ENCODE results near the gene NUMB.
"Not testable (repeated sequence)": the region's sequence is repeated elsewhere in the genome, so short reads cannot be mapped to it uniquely, and the experiment has no call there.

The NUMB gene

DNA sequence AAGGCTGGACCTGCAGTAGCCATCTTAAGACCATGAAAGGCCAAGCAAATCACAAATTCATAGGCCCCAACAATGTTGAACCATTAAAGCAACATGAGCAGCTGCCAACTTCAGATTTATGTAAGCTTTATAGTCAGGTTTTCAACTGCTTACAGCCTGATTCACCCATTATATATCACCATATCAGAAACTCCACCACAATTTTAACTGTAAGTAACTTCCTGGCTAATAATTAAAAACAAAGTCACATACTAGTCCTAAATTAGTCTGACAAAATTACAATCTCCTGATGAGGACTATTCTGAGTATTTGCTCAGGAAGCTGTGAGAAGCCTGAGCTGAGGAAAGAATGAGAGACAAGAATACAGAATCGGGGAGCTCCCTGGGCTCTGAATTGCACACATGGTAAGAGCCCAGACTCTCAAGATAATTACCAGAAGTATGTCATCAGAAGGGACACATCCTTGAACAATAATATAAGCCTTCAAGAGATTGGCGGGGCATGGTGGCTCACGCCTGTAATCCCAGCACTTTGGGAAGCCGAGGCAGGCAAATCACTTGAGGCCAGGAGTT lies 55.1 kb downstream of the NUMB start:
- no peak for FAIRE-seq

DNA sequence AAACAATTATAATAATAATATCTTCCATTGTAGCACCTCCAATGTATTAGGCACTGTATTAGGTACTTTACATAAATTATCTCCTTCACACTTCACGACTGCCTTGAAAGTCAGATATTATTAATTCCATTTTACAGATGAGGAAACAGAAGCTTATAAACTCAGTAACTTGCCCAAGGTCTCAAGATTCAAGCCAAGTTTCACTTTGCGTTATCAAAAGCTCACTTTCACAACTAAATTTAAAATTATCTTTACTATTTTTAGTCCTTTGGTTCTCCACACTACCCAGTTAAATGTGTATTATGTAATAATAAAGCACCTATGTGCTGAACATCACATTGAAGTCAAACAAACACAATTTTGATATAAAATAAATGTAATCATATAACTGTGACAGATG lies 55.8 kb downstream of the NUMB start:
- no peak for FAIRE-seq

DNA sequence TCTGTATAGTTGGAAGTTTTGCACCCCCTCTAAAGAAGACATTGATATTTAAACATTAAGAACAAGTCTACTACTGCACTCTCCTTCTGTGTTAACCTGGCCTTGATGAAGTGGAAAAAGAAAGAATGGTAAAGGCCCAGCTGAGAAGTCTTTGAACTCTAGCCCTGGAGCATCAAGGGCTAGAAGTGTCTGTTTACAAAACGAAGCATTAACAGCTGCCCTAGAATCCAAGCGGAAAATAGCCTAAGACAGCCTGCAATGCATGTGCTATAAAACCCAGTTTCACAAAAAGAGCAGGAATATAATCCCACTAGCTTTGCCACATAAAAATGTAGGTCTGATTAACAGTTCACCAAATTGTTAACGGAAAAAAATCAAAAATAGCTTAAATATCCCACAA lies 60.5 kb downstream of the NUMB start:
- FAIRE-seq: peak; percentile 17

DNA sequence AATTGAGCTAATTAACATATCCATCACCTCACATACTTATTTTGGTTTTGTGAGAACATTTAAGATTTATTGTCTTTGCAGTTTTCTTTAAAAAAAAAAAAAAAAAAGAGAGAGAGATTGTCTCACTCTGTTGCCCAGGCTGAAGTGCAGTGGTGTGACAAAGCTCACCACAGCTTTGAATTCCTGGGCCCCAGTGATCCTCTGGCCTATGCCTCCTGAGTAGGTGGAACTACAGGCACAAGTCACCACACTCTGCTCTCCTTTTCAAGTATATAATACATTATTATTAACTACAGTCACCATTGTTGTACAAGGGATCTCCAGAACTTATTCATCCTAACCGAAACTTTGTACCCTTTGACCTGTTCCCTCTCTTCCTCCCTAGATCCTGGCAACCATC lies 64.0 kb downstream of the NUMB start:
- FAIRE-seq: no peak

DNA sequence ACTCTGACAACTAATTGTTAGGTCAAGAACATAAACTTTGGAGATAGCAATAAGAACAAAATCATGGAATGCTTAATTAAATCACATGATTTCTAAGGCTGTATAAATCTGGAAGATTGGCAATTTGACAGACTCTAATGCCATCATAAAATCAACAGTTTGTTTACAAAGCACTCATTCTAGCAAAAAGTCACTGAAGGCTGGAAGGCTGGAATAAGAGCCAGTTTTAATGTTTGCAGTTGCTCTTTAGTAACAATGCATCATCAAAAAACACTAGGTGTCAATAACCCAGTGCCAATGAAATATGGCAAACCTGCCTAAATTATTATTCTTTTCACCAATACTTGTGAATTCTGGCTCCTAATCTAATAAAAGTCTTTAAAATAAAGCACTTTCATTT lies 65.0 kb downstream of the NUMB start:
- peak; percentile 76 for FAIRE-seq

DNA sequence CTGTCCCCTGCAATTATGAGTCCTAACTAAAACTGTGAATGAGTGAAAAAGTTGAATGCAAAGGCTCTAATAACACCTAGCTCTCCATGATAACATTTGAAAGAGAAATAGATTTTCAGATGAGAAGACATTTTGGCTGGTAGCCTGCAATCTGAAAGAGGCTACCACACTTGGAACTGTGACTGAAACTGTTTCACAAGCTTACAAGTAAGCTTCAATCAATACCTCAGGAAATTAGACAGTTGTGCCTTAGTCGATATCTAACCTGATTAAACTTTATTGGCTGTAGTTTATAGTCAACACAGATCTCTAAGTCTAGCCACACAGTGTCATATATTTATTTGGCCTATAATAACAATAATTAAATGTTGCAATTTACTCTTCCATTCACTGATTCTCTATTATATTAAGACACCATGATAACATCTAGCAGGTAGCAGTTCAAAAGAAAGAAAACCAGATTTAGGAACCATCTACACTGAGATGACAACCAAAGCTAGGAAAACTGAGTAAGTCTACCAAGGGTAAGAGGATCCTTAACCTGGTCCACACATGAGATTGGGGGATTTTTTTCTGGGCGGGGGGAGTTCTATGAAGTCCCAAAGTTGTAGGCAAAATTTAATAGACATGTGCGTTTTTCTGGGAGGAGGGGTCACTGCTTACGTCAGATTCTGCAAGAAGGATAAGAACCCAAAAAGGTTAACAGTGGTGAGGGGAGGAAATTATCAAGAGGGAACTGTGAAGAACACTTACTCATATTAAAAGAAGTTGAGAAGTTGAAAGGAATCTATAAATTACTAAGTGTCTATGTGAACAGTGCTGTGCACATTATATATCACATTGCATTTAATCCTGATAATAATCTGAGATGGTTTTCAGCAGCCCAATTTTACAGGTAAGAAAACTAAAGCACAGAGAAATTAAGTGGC lies 65.8 kb downstream of the NUMB start:
- no peak for FAIRE-seq

DNA sequence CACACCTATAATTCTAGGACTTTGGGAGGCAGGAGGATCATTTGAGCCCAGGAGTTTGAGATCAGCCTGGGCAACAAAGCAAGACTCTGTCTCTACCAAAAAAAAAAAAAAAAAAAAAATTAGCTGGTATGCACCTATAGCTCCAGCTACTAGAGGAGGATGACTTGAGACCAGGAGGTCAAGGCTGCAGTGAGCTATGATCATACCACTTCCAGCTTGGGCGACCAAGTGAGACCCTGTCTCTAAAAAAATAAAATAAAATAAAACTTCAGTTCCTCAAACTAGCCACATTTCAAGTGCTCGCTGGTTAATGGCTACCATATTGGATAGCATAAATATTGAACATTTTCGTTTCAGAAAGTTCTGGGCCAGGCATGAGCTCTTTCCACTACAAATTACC lies 70.5 kb downstream of the NUMB start:
- FAIRE-seq: not testable (repeated sequence)

DNA sequence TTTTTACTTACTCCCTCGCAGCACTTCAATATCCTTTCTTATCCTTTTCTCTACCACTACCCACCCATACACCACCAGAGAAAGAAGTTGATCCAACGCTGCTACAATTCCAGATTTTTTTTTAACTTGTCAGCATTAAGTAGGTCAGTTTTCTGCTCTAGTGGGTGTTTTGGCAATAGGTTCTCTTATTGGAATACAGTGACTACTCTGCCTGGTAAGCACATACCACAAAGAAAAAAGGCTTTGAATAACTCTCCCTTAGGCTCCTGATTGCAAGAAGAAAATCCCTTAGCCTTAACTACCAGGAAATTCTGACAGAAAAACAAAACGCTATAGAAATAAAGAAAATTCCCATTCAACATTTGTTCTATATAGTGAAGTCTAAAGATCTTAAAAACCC lies 72.0 kb downstream of the NUMB start:
- no peak for FAIRE-seq

DNA sequence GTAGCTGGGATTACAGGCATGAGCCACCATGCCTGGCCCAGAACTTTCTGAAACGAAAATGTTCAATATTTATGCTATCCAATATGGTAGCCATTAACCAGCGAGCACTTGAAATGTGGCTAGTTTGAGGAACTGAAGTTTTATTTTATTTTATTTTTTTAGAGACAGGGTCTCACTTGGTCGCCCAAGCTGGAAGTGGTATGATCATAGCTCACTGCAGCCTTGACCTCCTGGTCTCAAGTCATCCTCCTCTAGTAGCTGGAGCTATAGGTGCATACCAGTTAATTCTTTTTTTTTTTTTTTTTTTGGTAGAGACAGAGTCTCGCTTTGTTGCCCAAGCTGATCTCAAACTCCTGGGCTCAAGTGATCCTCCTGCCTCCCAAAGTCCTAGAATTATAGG lies 73.3 kb downstream of the NUMB start:
- FAIRE-seq: not testable (repeated sequence)

DNA sequence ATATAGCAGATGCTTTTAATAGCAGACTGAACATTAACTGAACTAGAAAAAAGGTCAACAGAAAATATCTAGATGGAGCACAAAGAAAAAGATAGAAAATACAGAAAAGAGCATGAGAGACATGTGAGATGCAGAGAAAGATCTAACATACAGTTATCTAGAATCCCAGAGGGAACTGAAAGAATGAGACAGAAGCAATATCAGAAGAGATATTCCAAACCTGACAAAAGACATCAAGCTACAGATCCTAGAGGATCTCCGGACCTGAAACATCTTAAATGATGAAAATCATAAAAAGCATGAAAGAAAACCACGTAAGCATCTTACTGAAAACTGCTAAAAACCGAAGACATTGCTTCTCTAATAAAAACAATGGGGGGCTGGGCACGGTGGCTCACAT lies 75.0 kb downstream of the NUMB start:
- FAIRE-seq: no peak

DNA sequence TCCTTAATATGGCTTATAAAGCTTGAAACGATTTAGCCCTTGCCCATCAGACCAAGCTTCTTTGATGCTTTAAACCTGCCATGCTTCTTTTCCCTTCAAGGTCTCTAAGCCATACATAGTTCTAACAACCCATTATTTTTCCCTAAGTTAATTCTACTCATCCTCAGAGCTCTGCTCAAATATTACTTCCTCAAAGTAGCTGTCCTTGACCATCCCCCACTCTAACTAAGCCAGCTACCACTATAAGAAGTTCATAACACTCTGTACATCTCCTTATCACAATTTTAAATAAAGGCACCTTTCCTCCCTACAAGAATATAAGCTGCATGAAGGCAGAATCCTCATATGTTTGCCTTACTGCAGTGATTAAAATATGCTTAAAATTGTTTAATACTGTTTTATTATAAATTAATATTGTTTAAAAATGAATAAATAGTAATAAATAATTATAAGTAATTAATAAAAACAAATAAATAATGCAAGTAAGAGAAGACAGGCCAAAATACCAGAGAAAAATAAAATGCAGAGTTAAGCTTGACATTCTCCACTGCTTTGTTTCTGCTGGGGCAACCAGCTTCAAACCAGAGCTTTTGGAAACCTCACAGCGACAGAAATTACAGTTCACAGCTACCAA lies 76.8 kb downstream of the NUMB start:
- FAIRE-seq: no peak

DNA sequence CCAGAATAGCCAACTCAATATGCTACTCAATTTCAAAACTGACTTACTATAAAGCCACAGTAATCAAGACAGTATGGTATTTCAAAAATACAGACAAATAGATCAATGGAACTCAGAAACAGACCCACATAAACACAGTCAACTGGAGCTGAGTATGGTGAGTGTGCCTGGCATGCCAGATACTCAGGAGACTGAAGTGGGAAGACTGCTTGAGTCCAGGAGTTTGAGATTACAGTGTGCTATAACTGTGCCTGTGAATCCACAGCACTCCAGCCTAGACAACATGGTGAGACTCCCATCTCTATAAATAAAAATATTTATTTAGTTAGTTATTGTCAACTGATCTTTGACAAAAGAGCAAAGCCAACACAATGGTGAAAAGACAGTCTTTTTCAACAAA lies 81.8 kb downstream of the NUMB start:
- FAIRE-seq: no peak

DNA sequence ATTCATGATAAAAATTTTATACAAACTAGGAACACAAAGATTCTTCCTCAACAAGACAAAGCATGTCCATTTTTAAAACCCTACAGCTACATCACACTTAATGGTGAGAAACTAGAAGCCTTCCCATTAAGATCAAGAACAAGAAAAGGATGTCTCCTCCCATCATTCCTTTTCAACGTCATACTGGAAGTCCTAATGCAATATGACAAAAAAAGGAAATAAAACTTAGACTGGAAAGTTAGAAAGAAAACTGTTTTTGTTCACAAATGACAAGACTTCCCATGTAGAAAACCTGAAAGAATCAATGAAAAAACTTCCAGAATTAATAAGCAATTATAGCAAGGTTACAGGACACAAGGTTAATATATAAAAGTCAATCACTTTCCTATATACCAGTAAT lies 82.5 kb downstream of the NUMB start:
- no peak for FAIRE-seq

DNA sequence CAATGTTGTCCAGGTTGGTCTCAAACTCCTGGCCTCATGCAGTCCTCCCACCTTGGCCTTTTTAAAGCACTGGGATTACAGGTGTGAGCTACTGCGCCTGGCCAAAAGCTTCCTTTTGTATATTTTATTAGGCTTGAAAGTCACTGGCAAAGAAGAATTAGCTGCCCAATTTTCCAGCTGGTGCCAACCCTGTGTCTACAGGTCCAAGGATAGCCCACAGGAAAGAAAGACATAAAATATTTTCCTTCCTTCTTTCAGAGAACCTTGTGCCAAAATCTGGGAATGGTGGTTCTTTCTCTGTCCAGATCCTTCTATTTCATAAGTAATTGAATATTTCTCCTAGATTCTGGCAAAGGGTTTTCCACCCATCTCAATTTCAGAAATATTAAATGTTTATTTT lies 84.1 kb downstream of the NUMB start:
- FAIRE-seq: no peak

DNA sequence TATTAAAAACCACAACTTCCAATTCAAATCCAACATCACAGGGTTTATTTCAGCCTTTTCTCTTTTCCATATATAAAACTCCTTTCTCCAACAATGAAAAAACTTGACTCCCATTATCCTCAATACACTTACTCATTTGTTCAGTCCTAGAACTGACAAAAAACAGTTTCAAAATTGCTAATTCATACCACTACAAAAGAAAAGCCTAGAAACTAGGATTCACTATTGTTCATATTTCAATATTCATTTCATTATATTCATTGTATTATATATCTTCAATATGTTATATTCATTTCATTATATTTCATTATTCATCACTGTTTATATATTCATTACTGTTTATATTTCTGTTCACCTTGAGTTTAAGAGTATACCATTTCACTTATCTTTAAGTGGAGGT lies 85.8 kb downstream of the NUMB start:
- peak; percentile 91 for FAIRE-seq

DNA sequence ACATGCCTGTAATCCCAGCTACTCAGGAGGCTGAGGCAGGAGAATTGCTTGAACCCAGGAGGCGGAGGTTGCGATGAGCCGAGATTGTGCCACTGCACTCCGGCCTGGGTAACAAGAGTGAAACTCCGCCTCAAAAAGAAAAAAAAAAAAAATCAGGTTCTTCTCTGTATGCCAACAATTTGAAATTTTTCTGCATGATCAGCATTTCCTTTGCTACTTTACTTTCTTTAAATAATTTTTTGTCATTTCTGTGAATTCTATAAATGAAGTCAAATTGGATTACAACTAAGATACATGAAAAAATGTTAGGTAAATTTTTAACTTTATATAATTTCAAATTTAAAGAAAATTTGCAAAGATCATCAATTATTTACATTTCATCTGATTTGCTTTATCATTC lies 87.8 kb downstream of the NUMB start:
- no peak for FAIRE-seq

DNA sequence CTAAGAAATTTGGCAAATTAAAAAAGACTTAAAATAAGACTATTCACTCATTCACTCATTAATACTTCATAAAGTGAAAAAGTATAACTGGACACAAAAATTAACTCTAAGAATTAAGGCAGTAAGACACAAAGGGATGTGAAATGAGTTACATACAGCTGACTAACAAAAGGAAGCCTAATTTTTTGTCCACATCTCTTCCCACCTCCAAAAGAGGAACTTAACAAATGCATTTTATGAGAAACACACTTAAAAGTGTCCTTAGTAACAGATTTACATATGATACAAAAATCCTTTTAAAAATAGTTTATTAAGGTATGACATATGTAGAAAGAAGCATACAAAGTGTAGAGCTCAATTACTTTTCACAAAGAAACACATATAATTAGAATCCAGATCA lies 88.9 kb downstream of the NUMB start:
- peak; percentile 13 for FAIRE-seq

DNA sequence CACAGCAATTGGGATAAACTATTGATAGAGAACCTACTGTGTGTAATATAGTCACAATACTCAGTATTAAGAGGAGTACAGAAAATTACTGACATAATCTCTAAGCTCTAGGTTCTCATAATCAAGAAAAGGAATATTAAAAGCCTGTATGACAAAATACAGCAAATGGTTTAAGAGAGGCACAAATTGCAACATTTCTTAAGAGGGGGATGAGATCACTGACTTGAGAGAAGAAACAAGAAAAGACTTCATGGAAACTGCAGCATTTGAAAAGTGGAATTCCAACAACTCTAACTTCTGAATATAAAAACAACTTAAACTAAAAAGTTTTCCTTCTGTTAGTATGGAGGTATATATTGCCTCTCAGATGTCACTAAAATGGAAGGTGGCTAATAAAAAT lies 89.7 kb downstream of the NUMB start:
- no peak for FAIRE-seq

DNA sequence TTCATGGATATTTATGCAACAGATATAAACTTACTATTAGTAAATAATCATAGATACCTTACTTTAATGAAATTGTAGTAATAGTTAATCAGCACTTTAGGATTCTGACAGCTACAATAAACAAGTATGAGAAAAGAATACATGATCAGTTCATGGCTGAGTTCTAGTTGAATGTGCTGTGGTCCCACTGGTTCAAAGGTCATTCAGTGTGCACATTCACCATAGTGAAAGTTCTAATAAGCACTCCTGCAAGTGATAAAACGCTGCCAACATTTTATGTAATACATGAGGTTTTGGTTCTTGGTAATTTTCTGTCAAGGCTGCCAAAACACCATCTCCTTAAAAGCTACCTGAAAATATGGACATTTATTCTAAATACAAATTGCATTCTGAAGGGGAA lies 92.6 kb downstream of the NUMB start:
- no peak for FAIRE-seq

DNA sequence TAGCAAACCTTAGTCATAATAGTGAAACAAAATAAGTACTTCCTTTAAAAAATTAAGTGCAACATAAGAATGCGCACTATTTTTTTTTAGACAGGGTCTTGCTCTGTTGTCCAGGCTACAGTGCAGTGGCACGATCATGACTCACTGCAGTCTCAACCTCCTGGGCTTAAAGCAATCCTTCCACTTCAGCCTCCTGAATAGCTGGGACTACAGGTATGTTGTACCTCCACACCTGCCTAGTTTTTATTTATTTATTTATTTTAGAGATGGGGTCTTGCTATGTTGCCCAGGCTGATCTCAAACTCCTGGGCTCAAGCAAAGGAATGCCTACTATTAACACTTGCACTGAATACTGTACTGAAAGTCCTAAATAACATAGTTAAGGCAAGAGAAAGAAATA lies 93.8 kb downstream of the NUMB start:
- FAIRE-seq: no peak

DNA sequence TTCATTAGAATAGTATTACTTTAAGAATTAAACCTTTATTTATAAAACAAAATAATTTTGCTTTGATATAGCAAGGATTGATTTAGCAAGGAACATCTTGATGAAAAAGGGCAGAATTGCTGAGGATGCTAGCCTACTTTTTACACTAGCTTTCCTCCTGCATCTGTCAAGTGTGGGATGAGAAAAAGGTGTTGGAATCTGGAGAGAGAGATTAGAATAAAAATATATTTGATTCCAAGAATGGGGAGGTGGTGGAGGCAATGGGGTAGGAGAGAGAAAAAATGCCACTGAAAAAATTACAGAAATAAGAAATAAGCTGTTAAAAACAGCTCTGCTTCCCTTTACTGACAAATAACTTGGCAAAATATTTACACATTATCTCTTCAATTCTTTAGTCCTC lies 98.9 kb downstream of the NUMB start:
- no peak for FAIRE-seq

DNA sequence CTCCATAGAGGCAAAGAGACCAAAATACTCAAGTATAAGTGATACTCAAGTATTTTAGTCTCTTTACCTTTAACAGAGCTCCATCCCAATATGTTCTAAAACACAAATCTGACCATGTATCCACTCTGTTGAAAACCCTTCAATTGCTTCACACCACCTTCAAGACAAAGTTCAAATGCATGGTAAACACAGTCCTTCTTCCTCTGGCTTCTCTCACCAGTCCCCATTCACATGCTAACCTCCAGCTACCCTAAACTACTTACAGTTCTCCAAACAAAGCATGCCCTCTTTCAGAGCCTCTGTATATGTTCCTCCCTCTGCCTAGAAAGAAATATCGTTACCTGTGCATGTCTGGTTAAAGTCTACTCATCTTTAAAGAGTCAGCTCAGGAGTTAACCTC lies 100.2 kb downstream of the NUMB start:
- FAIRE-seq: no peak

DNA sequence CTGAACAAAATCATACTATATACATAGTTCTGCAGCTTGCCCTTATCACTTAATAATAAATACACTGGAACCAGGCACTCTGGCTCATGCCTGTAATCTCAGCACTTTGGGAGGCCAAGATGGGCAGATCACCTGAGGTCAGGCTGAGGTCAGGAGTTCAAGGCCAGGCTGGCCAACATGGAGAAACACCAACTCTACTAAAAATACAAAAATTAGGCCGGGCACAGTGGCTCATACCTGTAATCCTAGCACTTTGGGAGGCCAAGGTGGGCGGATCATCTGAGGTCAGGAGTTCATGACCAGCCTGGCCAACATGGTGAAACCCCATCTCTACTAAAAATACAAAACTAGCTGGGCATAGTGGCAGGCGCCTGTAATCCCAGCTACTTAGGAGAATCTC lies 109.3 kb downstream of the NUMB start:
- FAIRE-seq: not testable (repeated sequence)

DNA sequence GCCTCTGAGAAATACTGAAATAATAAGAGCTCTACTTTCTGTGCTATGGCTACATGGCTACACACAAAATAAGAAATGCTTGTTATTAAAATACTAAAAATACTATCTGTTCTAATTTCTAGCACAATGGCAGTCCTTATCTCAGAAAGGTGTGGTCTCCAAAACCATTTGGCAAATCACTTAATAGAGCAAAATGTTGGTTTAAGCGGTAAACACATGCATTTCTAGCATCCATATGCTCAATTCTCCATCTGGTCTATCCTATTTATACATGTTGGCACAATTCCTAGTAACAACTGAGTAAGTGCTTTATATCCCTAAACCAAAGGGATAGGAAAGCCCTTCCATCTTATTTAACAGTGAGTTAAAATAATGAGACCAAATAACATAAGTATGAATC lies 114.0 kb downstream of the NUMB start:
- no peak for FAIRE-seq
